Ishikawa (cell line): ENCODE measurements around the gene CRCP.

ENCODE experiments used
- EGR1 ChIP-seq: IDR thresholded peaks from 2 replicates; pipeline ENCODE4 v1.6.1; 2012
- EP300 ChIP-seq: IDR thresholded peaks from 2 replicates; pipeline ENCODE4 v1.6.1; 2012; ENCODE audit warnings: borderline replicate concordance
- FOXM1 ChIP-seq: IDR thresholded peaks from 2 replicates; pipeline ENCODE4 v1.6.1; 2012; ENCODE audit warnings: low read depth, borderline replicate concordance
- RAD21 ChIP-seq: IDR thresholded peaks from 2 replicates; pipeline ENCODE4 v1.6.1; 2012; ENCODE audit warnings: low read depth
- TAF1 ChIP-seq: IDR thresholded peaks from 2 replicates; pipeline ENCODE4 v1.6.1; 2012; ENCODE audit warnings: low read depth, mild to moderate bottlenecking
- TCF12 ChIP-seq: IDR thresholded peaks from 2 replicates; pipeline ENCODE4 v1.6.1; 2012; ENCODE audit warnings: low read depth
- TEAD4 ChIP-seq: IDR thresholded peaks from 2 replicates; pipeline ENCODE4 v1.6.1; 2012
- YY1 ChIP-seq: IDR thresholded peaks from 2 replicates; pipeline ENCODE4 v1.6.1; 2012; ENCODE audit warnings: low read depth
- ZBTB7A ChIP-seq: IDR thresholded peaks from 2 replicates; pipeline ENCODE4 v1.6.1; 2012; ENCODE audit warnings: low read depth
- TF ChIP-seq, protein P1 (sequence below): IDR thresholded peaks from 2 replicates; pipeline ENCODE4 v1.6.1; 2012; ENCODE audit warnings: low read depth, mild to moderate bottlenecking

DNA sequence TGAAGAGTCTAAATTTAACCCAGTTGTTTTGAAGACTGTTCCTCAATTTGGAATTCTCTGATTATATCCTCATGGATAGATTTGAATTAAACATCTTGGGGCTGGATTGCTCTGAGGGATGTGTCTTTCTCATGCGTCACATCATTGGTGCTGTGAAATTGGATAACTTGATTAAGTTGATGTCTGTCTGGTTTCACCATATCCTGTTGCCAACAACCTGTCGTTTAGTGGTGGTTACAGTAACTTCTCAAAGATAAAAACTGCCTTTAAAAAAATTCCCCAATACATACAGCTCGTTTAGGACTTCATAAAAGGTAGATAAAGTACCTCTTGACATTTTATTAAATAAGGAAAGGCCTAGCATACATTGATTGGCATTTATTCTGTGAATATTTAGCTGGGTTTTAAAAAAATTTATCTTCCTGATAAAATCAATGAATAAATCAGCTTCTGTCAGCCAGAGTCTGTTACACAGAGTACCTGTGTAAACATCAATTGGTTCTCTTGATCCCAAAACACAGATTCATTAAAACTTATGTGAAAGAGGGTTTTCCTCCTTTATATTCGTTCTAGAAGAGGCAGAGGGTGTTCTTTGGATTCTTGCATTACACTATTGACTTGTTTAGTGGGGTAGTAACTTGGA lies 10.5 kb downstream of the CRCP start:
- TF ChIP-seq YY1 (no peak), TCF12 (no peak), FOXM1 (no peak), TEAD4 (no peak), EGR1 (no peak), ZBTB7A (no peak), RAD21 (no peak), TAF1 (no peak), EP300 (no peak)
- TF ChIP-seq, protein P1, sequence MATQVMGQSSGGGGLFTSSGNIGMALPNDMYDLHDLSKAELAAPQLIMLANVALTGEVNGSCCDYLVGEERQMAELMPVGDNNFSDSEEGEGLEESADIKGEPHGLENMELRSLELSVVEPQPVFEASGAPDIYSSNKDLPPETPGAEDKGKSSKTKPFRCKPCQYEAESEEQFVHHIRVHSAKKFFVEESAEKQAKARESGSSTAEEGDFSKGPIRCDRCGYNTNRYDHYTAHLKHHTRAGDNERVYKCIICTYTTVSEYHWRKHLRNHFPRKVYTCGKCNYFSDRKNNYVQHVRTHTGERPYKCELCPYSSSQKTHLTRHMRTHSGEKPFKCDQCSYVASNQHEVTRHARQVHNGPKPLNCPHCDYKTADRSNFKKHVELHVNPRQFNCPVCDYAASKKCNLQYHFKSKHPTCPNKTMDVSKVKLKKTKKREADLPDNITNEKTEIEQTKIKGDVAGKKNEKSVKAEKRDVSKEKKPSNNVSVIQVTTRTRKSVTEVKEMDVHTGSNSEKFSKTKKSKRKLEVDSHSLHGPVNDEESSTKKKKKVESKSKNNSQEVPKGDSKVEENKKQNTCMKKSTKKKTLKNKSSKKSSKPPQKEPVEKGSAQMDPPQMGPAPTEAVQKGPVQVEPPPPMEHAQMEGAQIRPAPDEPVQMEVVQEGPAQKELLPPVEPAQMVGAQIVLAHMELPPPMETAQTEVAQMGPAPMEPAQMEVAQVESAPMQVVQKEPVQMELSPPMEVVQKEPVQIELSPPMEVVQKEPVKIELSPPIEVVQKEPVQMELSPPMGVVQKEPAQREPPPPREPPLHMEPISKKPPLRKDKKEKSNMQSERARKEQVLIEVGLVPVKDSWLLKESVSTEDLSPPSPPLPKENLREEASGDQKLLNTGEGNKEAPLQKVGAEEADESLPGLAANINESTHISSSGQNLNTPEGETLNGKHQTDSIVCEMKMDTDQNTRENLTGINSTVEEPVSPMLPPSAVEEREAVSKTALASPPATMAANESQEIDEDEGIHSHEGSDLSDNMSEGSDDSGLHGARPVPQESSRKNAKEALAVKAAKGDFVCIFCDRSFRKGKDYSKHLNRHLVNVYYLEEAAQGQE: no peak
